ENCODE results near the gene LAMC1.

The LAMC1 gene

DNA sequence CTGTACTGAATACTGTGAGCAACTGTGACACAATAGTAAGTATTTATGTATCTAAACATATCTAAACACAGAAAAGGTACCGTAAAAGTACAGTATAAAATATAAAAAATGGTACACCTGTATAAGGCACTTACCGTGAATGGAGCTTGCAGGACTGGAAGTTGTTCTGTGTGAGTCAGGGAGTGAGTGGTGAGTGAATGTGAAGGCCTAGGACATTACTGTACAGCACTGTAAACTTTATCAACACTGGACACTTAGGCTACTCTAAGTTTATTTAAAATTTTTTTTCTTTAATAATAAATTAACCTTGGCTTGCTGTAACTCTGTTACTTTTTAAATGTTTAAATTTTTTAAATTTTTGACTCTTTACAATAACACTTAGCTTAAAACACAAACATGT lies 45.7 kb upstream of the LAMC1 start:
- H3K27ac ChIP-seq (ENCODE audit: extremely low read depth, low read depth, low read length): no peak overlapping the region
- TF ChIP-seq ZSCAN30 (tag by site-specific recombination; IDR thresholded peaks at IDR 0.05) (no peak), ZNF629 (tag by site-specific recombination; IDR thresholded peaks at IDR 0.05) (no peak), ZNF324 (tag by site-specific recombination; IDR thresholded peaks at IDR 0.05) (no peak), GLIS1 (tag by site-specific recombination; IDR thresholded peaks at IDR 0.05) (no peak), ZNF16 (tag by site-specific recombination; IDR thresholded peaks at IDR 0.05; ENCODE audit: low read depth) (no peak), FEZF1 (tag by site-specific recombination; IDR thresholded peaks at IDR 0.05) (no peak)
- TF ChIP-seq, protein P1, sequence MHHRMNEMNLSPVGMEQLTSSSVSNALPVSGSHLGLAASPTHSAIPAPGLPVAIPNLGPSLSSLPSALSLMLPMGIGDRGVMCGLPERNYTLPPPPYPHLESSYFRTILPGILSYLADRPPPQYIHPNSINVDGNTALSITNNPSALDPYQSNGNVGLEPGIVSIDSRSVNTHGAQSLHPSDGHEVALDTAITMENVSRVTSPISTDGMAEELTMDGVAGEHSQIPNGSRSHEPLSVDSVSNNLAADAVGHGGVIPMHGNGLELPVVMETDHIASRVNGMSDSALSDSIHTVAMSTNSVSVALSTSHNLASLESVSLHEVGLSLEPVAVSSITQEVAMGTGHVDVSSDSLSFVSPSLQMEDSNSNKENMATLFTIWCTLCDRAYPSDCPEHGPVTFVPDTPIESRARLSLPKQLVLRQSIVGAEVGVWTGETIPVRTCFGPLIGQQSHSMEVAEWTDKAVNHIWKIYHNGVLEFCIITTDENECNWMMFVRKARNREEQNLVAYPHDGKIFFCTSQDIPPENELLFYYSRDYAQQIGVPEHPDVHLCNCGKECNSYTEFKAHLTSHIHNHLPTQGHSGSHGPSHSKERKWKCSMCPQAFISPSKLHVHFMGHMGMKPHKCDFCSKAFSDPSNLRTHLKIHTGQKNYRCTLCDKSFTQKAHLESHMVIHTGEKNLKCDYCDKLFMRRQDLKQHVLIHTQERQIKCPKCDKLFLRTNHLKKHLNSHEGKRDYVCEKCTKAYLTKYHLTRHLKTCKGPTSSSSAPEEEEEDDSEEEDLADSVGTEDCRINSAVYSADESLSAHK (tag by site-specific recombination; IDR thresholded peaks at IDR 0.05): no peak
- TF ChIP-seq, protein P2, sequence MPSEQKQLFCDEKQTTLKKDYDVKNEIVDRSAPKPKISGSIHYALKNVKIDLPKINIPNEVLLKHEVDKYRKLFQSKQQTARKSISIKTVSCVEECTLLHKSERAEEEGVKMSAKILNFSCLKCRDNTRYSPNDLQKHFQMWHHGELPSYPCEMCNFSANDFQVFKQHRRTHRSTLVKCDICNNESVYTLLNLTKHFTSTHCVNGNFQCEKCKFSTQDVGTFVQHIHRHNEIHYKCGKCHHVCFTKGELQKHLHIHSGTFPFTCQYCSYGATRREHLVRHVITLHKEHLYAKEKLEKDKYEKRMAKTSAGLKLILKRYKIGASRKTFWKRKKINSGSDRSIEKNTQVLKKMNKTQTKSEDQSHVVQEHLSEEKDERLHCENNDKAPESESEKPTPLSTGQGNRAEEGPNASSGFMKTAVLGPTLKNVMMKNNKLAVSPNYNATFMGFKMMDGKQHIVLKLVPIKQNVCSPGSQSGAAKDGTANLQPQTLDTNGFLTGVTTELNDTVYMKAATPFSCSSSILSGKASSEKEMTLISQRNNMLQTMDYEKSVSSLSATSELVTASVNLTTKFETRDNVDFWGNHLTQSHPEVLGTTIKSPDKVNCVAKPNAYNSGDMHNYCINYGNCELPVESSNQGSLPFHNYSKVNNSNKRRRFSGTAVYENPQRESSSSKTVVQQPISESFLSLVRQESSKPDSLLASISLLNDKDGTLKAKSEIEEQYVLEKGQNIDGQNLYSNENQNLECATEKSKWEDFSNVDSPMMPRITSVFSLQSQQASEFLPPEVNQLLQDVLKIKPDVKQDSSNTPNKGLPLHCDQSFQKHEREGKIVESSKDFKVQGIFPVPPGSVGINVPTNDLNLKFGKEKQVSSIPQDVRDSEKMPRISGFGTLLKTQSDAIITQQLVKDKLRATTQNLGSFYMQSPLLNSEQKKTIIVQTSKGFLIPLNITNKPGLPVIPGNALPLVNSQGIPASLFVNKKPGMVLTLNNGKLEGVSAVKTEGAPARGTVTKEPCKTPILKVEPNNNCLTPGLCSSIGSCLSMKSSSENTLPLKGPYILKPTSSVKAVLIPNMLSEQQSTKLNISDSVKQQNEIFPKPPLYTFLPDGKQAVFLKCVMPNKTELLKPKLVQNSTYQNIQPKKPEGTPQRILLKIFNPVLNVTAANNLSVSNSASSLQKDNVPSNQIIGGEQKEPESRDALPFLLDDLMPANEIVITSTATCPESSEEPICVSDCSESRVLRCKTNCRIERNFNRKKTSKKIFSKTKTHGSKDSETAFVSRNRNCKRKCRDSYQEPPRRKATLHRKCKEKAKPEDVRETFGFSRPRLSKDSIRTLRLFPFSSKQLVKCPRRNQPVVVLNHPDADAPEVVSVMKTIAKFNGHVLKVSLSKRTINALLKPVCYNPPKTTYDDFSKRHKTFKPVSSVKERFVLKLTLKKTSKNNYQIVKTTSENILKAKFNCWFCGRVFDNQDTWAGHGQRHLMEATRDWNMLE (tag by site-specific recombination; conservative IDR thresholded peaks at IDR 0.05; ENCODE audit: low read depth): no peak
- ChIA-PET CTCF (interaction anchor here (1.1 to 2.3 kb wide), 2 partner anchors 15 to 48 kb away, joined by 3 to 9 read pairs; no protein-coding TSS in a partner anchor), POLR2A (interaction anchor here (0.6 kb wide), 1 partner anchor 46 kb away, joined by 3 read pairs; no protein-coding TSS in a partner anchor)
- no peaks in the 10 kb centered on the region for H3K36me3 ChIP-seq (ENCODE audit: control insufficient read depth in 2 of 2, insufficient read depth in 1 of 2, low read length in 2 of 2)
- H3K4me1 ChIP-seq (ENCODE audit: control insufficient read depth, insufficient read depth, low read length): peaks cover 3% of the 10 kb centered on the region; the same call in 1 of the 2 replicates
- no peaks in the 10 kb centered on the region for H3K9me3 ChIP-seq (ENCODE audit: control insufficient read depth, insufficient read depth, low read depth, low read length)
- no peak overlapping the region for H3K4me3 ChIP-seq (ENCODE audit: low read depth, low read length)

DNA sequence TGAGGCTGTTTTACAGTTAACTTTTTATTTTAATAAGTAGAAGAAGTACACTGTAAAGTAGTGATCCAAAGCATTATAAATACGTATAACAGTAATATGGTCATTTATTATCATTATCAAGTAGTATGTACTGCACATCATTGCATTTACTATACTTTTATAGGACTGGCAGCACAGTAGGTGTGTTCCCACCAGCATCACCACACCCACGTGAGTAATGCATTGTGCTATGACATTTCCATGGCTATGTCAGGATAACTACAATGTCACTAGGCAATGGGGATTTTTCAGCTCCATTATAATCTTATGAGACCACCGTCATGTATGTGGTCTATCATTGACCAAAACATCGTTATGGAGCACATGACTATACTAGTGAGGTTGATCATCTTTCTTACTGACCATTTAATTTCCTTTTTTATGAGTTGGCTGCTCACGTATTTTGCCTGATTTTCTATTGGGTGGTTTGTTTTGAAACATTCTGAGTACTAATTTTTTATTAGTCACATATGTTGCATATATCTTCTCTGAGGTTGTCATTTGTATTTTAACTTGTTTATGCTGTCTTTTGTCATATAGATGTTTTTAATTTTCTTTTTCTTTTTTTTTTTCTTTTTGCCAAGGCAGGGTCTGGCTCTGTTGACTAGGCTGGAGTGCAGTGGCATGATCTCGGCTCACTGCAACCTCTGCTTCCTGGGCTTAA lies 44.9 kb upstream of the LAMC1 start:
- Histone ChIP-seq H3K36me3 (ENCODE audit: control insufficient read depth in 2 of 2, insufficient read depth in 1 of 2, low read length in 2 of 2) (no peaks in the 10 kb centered on the region), H3K4me1 (ENCODE audit: control insufficient read depth, insufficient read depth, low read length) (peaks cover 3% of the 10 kb centered on the region; the same call in 1 of the 2 replicates), H3K27ac (ENCODE audit: extremely low read depth, low read depth, low read length) (no peak overlapping the region), H3K9me3 (ENCODE audit: control insufficient read depth, insufficient read depth, low read depth, low read length) (no peaks in the 10 kb centered on the region), H3K4me3 (ENCODE audit: low read depth, low read length) (no peak overlapping the region)
- ChIA-PET POLR2A (no interaction called here), CTCF (interaction anchor here (0.5 to 2.3 kb wide), 3 partner anchors 16 to 283 kb away, joined by 3 to 9 read pairs (median 3); no protein-coding TSS in a partner anchor)
- TF ChIP-seq MEIS1 (CRISPR knock-in tag; IDR thresholded peaks at IDR 0.05; ENCODE audit: borderline replicate concordance) (no peak), ZNF335 (tag by site-specific recombination; conservative IDR thresholded peaks at IDR 0.05) (peak; percentile 90), ZFHX2 (tag by site-specific recombination; conservative IDR thresholded peaks at IDR 0.05) (peak; percentile 16; the same call in 1 of the 2 replicates), FEZF1 (tag by site-specific recombination; IDR thresholded peaks at IDR 0.05) (no peak), ZNF626 (tag by site-specific recombination; IDR thresholded peaks at IDR 0.05) (no peak), ZNF404 (tag by site-specific recombination; IDR thresholded peaks at IDR 0.05) (no peak), YY1 (tag by site-specific recombination; IDR thresholded peaks at IDR 0.05) (no peak), ZSCAN23 (tag by site-specific recombination; IDR thresholded peaks at IDR 0.05) (no peak), KLF1 (tag by site-specific recombination; IDR thresholded peaks at IDR 0.05) (peak; percentile 75)
- TF ChIP-seq, protein P3, sequence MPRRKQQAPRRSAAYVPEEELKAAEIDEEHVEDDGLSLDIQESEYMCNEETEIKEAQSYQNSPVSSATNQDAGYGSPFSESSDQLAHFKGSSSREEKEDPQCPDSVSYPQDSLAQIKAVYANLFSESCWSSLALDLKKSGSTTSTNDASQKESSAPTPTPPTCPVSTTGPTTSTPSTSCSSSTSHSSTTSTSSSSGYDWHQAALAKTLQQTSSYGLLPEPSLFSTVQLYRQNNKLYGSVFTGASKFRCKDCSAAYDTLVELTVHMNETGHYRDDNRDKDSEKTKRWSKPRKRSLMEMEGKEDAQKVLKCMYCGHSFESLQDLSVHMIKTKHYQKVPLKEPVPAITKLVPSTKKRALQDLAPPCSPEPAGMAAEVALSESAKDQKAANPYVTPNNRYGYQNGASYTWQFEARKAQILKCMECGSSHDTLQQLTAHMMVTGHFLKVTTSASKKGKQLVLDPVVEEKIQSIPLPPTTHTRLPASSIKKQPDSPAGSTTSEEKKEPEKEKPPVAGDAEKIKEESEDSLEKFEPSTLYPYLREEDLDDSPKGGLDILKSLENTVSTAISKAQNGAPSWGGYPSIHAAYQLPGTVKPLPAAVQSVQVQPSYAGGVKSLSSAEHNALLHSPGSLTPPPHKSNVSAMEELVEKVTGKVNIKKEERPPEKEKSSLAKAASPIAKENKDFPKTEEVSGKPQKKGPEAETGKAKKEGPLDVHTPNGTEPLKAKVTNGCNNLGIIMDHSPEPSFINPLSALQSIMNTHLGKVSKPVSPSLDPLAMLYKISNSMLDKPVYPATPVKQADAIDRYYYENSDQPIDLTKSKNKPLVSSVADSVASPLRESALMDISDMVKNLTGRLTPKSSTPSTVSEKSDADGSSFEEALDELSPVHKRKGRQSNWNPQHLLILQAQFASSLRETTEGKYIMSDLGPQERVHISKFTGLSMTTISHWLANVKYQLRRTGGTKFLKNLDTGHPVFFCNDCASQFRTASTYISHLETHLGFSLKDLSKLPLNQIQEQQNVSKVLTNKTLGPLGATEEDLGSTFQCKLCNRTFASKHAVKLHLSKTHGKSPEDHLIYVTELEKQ (tag by site-specific recombination; IDR thresholded peaks at IDR 0.05; ENCODE audit: borderline replicate concordance): no peak
- TF ChIP-seq, protein P4, sequence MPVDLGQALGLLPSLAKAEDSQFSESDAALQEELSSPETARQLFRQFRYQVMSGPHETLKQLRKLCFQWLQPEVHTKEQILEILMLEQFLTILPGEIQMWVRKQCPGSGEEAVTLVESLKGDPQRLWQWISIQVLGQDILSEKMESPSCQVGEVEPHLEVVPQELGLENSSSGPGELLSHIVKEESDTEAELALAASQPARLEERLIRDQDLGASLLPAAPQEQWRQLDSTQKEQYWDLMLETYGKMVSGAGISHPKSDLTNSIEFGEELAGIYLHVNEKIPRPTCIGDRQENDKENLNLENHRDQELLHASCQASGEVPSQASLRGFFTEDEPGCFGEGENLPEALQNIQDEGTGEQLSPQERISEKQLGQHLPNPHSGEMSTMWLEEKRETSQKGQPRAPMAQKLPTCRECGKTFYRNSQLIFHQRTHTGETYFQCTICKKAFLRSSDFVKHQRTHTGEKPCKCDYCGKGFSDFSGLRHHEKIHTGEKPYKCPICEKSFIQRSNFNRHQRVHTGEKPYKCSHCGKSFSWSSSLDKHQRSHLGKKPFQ (tag by site-specific recombination; IDR thresholded peaks at IDR 0.05): peak; percentile 55

Measured in HEK293 (cell line).